Stimulated activated CD8-positive, alpha-beta memory T cell treated with anti-CD3 and anti-CD28 coated beads, Interleukin-4, amount 100 ng/mL, for 1 hour (primary cell): ENCODE data around the gene SUN2.

Source experiments
- DNase-seq, 2 donors: peaks; one replicate each; pipeline ENCODE4 v3.0.0-alpha.2; 2020; ENCODE audit warnings: low read depth in 2 of 2, low spot score in 1 of 2

Gene SUN2

DNA sequence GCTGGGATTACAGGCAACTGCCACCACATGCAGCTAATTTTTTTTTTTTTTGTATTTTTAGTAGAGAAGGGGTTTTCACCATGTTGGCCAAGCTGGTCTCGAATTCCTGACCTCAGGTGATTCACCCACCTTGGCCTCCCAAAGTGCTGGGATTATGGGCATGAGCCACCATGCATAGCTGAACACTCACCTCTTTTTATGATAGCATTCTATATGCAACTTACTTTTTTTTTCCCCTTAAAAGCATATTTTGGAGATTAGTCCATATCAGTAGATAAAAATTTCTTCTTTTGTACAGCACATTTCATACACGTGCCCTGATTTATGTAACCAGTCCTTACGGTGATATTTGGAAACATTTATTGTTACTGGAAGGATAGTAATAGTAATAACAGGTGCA lies 35.4 kb downstream of the SUN2 start:
- no peak for DNase-seq

GRCh38 chr22:38719196-38719595 lies 36.6 kb downstream of the SUN2 start:
- no peak for DNase-seq

DNA sequence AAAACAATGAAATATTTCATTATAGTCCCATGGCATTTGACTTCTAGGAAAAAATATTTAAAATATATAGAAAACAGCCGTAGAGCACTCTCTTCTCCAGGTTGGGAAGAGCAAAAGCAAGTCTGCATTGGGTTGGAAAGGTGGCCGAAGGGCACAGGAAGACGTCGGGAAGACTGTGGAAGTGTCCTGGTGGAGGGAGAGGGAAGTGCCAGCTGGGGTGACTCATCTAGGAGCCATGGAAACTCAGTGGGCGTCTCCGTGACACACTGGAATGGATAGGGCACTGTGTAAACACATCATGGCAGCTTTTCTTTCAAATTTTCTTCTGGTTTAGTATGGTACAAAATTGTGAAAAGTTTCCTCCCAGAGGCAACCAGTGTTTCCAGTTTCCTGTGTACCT lies 37.4 kb downstream of the SUN2 start:
- DNase-seq, result no peak

DNA sequence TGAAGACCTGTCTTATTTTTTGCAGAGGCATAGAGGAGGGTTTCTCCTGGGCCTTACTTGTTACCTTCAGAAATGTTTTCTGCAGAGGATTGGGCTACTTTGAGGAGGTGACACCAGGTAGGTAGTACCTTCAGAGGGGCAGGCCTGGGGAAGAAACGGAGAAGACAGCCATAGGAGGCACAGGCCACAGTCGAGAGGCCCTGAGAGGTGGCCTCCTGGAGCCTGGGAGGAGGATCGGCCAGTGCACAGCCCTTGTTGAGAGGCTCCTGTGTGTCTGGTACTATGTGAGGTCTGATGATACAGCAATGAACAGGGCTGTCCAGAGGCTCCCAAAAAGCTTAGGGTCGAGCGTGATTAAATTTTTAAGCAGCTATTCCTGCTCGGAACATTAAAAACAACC lies 38.6 kb downstream of the SUN2 start:
- DNase-seq, result no peak

- DNase-seq, result no peak
Measured at GRCh38 chr22:38716826-38717225, 39.0 kb downstream of the SUN2 start.

- no peak for DNase-seq
Measured at GRCh38 chr22:38716271-38716670, 39.5 kb downstream of the SUN2 start.

- DNase-seq, result no peak
Measured at GRCh38 chr22:38715852-38716251, 39.9 kb downstream of the SUN2 start.

GRCh38 chr22:38715176-38715764 lies 40.5 kb downstream of the SUN2 start:
- DNase-seq, result no peak

DNA sequence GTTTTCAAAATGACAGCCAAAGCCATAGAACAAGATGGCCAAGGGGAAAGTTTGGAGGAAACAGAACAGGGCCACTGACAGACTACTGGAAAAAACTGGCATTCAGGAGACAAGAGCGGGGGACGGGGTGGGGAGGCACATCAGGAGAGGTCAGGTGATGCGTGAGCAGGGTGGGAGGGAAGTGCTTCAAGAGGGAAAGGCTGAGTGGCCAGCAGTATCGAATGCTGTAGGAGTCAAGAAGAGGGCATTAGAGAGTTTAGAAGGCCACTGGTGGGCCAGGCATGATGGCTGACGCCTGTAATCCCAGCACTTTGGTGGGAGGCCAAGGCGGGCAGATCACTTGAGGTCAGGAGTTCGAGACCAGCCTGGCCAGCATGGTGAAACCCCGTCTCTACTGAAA lies 41.9 kb downstream of the SUN2 start:
- DNase-seq, result no peak

GRCh38 chr22:38712486-38713207 lies 43.2 kb downstream of the SUN2 start:
- no peak for DNase-seq

DNA sequence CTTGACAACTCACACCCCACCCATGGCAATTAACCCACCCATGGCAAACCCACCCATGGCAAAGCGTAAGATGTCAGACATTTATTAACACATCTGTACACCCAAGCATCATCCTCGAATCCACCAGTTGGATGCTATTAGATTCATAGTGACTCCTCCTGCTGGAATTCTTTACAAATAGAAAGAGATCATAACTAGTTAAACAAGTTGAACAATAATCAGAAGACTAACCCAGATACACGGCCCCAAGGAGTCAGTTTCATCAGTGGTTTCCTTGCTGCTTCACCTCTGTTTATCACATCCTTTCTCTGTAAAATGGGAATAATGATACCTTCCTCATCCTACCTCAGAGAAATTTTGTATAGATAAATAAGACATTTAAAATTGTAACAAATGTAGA lies 44.9 kb downstream of the SUN2 start:
- DNase-seq, result no peak

GRCh38 chr22:38710351-38710750 lies 45.4 kb downstream of the SUN2 start:
- no peak for DNase-seq

- DNase-seq, result no peak
Measured at GRCh38 chr22:38709306-38709705, 46.5 kb downstream of the SUN2 start.

DNA sequence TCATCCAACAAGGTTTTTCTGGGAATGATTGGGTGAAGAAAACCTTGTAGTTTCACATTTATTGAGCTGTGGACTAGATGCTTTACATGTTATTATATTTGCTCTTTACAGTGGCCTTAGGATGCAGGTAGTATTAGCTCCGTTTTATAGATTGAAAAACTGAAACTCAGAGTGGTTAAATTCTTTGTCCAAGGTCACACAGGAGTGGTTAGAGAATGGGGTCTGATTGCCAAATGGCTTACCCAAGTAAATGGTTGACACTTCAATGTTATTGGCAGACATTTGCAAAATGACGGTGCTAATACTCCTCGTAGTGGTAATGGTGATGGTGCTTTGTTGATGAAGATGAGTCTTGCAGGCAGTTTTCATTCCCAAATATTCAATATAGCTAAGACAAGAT lies 47.8 kb downstream of the SUN2 start:
- no peak for DNase-seq

DNA sequence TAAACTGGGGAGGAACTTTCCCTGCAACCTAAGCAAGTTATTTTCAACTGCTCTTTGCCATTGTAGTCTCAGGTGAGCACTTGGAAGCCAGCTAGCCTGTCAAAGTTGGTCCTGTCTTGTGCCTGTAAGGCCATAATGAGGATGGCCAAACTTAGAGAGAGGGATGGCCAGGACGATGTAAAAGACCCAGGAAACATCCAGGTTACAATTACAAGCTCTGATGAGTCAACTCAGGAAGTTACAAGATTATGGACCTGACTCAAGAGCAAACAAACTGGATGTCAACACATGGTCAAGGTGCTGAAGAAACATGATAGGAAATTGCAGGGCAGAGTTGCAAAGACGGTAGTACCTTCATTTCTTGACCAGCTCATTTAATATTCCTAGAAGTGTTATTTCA lies 48.5 kb downstream of the SUN2 start:
- DNase-seq, result no peak

GRCh38 chr22:38706901-38707195 lies 49.0 kb downstream of the SUN2 start:
- no peak for DNase-seq

DNA sequence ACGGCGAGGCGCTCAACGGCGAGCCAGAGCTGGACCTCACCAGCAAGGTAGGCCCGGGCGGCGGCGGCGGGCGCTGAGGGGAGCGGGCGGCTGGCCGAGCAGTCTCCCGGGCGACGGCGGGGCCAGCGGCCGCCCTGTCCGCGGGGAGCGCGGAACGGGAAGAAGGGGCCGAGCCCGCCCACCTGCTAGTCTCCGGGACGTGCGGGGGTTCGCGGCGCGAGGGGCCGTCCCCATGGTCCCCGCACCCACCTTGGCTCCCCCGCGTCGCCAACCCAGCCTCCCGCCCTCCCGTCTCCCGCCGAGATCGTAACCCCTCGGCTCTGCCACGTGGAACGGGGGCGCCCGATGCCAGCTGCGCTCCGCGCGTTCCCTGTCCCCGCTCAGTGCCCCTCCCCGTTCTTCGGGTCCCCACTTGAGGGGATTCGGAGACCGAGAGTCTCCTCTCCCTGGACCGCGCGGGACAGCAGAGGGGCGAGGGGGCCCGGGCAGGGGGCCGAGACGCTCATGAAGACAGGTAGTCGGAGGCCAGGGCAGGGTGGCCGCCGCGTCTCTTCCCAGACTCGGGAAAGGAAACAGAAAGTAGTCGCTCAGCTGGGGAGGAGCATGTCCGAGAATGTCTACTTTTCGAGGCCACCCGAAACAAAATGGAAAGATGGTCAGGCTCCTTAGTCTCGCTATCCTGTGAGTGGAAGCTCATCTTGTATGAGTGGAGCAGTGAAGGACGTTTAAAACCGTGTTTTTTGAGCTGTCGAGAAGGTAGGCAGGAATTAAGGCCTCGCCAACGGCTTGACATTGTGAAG lies 49.5 kb downstream of the SUN2 start:
- no peak for DNase-seq

DNA sequence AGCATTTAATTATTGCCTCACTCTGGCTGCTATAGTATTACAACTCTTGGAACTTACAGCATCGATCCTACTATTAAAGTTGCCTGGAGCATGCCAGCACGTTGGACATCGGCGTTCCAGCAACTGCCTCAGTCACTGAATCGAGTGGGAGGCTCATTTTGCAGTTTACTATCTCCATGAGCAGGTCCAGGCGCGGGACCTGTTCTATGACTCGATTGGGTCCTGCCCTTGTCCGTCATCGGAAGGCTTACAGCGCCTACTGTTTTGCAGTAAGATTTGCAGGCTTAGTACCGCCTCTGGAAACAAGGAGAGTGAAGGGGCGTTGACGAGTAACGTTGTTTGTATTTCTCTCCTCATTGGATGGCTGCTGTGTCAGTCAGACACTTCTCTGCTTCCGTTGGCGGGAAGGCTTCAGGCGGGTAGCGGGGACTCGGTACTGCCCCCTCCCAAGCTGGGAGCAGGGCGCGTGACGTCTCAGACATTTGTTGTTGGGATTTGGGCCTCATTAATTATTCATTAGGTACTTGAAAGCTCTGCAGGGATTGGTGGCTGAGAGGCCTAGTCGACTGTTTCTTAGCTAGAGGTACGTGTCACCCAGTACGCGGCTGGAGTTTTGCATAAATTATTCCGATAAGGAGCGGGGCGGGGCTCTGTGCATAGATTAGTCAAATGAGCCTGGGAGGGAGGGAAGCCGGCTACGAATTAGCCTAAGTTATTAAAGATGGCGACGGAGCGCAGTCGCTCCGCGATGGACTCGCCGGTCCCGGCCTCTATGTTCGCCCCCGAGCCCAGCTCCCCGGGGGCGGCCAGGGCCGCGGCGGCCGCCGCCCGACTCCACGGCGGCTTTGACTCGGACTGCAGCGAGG lies 50.3 kb downstream of the SUN2 start, which contains the start of gene GTPBP1:
GTPBP1 (plus strand) TSS at position 710 of the 866 bp plus-strand sequence; CDS start at position 722, 12 bp downstream.
- peak; percentile 89 to 92 for DNase-seq

DNA sequence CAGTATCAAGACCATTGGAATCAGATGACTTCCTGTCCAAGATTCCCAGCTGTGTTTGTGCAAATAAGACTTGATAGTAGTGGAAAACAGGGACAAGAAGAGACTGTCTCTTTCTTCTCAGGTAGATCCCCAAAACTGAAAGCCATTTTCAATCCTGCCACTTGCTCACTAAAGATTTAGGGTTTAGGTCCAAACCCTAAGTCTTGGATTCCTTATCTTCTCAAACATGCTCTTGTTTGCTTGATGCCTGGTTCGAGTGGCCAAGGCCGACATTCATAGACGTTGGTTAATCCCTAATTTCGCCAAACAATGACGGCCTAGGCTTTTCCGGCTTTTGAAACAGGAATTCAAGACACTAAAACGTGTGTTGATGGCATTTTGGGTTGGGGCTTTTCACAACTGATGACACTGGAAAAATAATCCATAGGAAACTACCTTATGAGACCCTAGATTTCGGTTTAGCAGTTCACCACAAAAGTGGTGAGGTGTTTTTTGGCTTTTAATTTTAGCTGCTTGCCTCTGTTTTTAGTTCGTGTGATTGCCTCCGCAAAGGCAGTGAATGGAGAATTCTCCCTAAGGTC lies 51.1 kb downstream of the SUN2 start:
- no peak for DNase-seq

GRCh38 chr22:38700789-38701628 lies 54.8 kb downstream of the SUN2 start, which contains the start of gene JOSD1:
Gene JOSD1, minus strand, starts transcription at chr22:38700943. Its CDS starts 956 bp downstream, at chr22:38699987.
- DNase-seq, result peak; percentile 98
